WTC11 (cell line): ENCODE measurements around the gene FAM227A.

Experiments
- ATF1 ChIP-seq: sonication (generic); formaldehyde crosslinking; IDR thresholded peaks from 2 replicates; pipeline ENCODE4 v1.8.1; 2023; ENCODE audit warnings: mild to moderate bottlenecking, moderate library complexity, missing genetic modification reagents
- CBFB ChIP-seq: sonication (generic); formaldehyde crosslinking; IDR thresholded peaks from 2 replicates; pipeline ENCODE4 v1.8.1; 2022; ENCODE audit warnings: mild to moderate bottlenecking, low read depth, missing genetic modification reagents
- FOXK1 ChIP-seq: sonication (generic); formaldehyde crosslinking; IDR thresholded peaks from 2 replicates; pipeline ENCODE4 v1.8.0; 2022; ENCODE audit warnings: mild to moderate bottlenecking, moderate library complexity, missing genetic modification reagents
- GABPB1 ChIP-seq: sonication (generic); formaldehyde crosslinking; IDR thresholded peaks from 2 replicates; pipeline ENCODE4 v1.8.1; 2023; ENCODE audit warnings: mild to moderate bottlenecking, missing genetic modification reagents
- MYBL2 ChIP-seq: sonication (generic); formaldehyde crosslinking; IDR thresholded peaks from 2 replicates; pipeline ENCODE4 v1.8.1; 2023; ENCODE audit warnings: mild to moderate bottlenecking, moderate library complexity, missing genetic modification reagents
- TEAD4 ChIP-seq: sonication (generic); formaldehyde crosslinking; IDR thresholded peaks from 2 replicates; pipeline ENCODE4 v1.8.0; 2022; ENCODE audit warnings: mild to moderate bottlenecking, missing genetic modification reagents
- ZNF423 ChIP-seq: fragments of 250-450 bp; sonication (Bioruptor Pico); IDR thresholded peaks from 2 replicates; pipeline ENCODE4 v2.1.2; 2022; ENCODE audit warnings: mild to moderate bottlenecking, moderate library complexity
- TF ChIP-seq, protein P1 (sequence below): sonication (generic); formaldehyde crosslinking; IDR thresholded peaks from 2 replicates; pipeline ENCODE4 v1.8.1; 2023; ENCODE audit warnings: mild to moderate bottlenecking, missing genetic modification reagents, moderate library complexity
- TF ChIP-seq, protein P2 (sequence below): sonication (generic); formaldehyde crosslinking; conservative IDR thresholded peaks from 2 replicates; pipeline ENCODE4 v1.8.1; 2022; ENCODE audit warnings: mild to moderate bottlenecking, missing genetic modification reagents
- TF ChIP-seq, protein P3 (sequence below): fragments of 200-600 bp; IDR thresholded peaks from 2 replicates; pipeline ENCODE4 v1.8.0; 2022; ENCODE audit warnings: antibody characterized with exemption
- TF ChIP-seq, protein P4 (sequence below): fragments of 250-450 bp; sonication (Bioruptor Pico); IDR thresholded peaks from 2 replicates; pipeline ENCODE4 v1.9.0; 2021; ENCODE audit warnings: mild to moderate bottlenecking

DNA sequence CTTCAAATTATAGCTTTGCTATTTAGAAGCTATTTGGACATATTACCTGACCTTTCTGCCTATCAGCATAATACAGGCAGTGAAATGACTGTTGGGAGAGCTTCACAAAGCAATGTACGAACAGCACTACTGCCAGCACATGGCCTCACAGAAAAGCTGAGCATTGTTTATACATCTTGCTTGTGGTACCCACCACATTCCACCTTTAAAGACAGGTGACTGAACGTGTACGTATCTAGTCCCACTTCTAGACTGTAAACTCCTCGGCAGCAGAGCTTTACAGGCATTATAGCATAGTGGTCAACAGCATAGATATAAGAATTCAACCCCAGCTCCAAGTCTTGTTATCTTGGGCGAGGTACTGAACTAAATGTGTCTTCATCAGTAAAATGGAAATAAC is 43.0 kb upstream of the FAM227A start:
- no peak for TF ChIP-seq TEAD4 (CRISPR knock-in tag)
- no peak for TF ChIP-seq FOXK1
- TF ChIP-seq ZNF423 (CRISPR knock-in tag): no peak
- TF ChIP-seq, protein P1, sequence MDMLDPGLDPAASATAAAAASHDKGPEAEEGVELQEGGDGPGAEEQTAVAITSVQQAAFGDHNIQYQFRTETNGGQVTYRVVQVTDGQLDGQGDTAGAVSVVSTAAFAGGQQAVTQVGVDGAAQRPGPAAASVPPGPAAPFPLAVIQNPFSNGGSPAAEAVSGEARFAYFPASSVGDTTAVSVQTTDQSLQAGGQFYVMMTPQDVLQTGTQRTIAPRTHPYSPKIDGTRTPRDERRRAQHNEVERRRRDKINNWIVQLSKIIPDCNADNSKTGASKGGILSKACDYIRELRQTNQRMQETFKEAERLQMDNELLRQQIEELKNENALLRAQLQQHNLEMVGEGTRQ: no peak
- TF ChIP-seq CBFB (CRISPR knock-in tag): no peak
- TF ChIP-seq, protein P2, sequence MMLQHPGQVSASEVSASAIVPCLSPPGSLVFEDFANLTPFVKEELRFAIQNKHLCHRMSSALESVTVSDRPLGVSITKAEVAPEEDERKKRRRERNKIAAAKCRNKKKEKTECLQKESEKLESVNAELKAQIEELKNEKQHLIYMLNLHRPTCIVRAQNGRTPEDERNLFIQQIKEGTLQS (CRISPR knock-in tag): no peak
- TF ChIP-seq, protein P3, sequence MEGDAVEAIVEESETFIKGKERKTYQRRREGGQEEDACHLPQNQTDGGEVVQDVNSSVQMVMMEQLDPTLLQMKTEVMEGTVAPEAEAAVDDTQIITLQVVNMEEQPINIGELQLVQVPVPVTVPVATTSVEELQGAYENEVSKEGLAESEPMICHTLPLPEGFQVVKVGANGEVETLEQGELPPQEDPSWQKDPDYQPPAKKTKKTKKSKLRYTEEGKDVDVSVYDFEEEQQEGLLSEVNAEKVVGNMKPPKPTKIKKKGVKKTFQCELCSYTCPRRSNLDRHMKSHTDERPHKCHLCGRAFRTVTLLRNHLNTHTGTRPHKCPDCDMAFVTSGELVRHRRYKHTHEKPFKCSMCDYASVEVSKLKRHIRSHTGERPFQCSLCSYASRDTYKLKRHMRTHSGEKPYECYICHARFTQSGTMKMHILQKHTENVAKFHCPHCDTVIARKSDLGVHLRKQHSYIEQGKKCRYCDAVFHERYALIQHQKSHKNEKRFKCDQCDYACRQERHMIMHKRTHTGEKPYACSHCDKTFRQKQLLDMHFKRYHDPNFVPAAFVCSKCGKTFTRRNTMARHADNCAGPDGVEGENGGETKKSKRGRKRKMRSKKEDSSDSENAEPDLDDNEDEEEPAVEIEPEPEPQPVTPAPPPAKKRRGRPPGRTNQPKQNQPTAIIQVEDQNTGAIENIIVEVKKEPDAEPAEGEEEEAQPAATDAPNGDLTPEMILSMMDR: no peak
- no peak for TF ChIP-seq GABPB1 (CRISPR knock-in tag)
- TF ChIP-seq, protein P4, sequence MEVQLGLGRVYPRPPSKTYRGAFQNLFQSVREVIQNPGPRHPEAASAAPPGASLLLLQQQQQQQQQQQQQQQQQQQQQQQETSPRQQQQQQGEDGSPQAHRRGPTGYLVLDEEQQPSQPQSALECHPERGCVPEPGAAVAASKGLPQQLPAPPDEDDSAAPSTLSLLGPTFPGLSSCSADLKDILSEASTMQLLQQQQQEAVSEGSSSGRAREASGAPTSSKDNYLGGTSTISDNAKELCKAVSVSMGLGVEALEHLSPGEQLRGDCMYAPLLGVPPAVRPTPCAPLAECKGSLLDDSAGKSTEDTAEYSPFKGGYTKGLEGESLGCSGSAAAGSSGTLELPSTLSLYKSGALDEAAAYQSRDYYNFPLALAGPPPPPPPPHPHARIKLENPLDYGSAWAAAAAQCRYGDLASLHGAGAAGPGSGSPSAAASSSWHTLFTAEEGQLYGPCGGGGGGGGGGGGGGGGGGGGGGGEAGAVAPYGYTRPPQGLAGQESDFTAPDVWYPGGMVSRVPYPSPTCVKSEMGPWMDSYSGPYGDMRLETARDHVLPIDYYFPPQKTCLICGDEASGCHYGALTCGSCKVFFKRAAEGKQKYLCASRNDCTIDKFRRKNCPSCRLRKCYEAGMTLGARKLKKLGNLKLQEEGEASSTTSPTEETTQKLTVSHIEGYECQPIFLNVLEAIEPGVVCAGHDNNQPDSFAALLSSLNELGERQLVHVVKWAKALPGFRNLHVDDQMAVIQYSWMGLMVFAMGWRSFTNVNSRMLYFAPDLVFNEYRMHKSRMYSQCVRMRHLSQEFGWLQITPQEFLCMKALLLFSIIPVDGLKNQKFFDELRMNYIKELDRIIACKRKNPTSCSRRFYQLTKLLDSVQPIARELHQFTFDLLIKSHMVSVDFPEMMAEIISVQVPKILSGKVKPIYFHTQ: no peak
- no peak for TF ChIP-seq MYBL2 (CRISPR knock-in tag)
- TF ChIP-seq ATF1: no peak
